Activated T-cell treated with anti-CD3 and anti-CD28 coated beads for 48 hours (primary cell): ENCODE results near the gene PIPOX.

Experiments
- DNase-seq: peaks from one replicate; pipeline ENCODE4 v3.0.0-alpha.2; 2020; ENCODE audit warnings: low read depth

PIPOX gene

GRCh38 chr17:29019475-29020181 lies 23.3 kb upstream of the PIPOX start:
- no peak for DNase-seq

- DNase-seq = no peak
Observed at GRCh38 chr17:29020576-29020975, 22.4 kb upstream of the PIPOX start.

GRCh38 chr17:29021226-29021625 lies 21.7 kb upstream of the PIPOX start:
- no peak for DNase-seq

GRCh38 chr17:29022074-29022473 lies 20.9 kb upstream of the PIPOX start:
- DNase-seq = no peak

- DNase-seq = no peak
Observed at GRCh38 chr17:29024316-29024952, 18.5 kb upstream of the PIPOX start.

- no peak for DNase-seq
Observed at GRCh38 chr17:29031488-29031887, 11.5 kb upstream of the PIPOX start.

GRCh38 chr17:29032013-29032856 lies 10.7 kb upstream of the PIPOX start:
- no peak for DNase-seq

- DNase-seq = no peak
Observed at GRCh38 chr17:29032857-29033197, 10.1 kb upstream of the PIPOX start.

GRCh38 chr17:29034510-29034909 lies 8.4 kb upstream of the PIPOX start:
- DNase-seq = no peak

- no peak for DNase-seq
Observed at GRCh38 chr17:29036584-29036983, 6.4 kb upstream of the PIPOX start.

GRCh38 chr17:29037739-29038084 lies 5.2 kb upstream of the PIPOX start:
- no peak for DNase-seq

GRCh38 chr17:29038085-29038795 lies 4.7 kb upstream of the PIPOX start:
- DNase-seq = no peak

- DNase-seq = no peak
Observed at GRCh38 chr17:29039764-29040598, 3.0 kb upstream of the PIPOX start.

- no peak for DNase-seq
Observed at GRCh38 chr17:29041091-29041490, 1.9 kb upstream of the PIPOX start.

- DNase-seq = no peak
Observed at GRCh38 chr17:29041571-29041970, 1.4 kb upstream of the PIPOX start.

- DNase-seq = no peak
Observed at GRCh38 chr17:29042026-29042678, 789 bp upstream of the PIPOX start.

- DNase-seq = no peak
Observed at GRCh38 chr17:29043539-29044145, 701 bp downstream of the PIPOX start.

GRCh38 chr17:29045026-29045425 lies 2.1 kb downstream of the PIPOX start:
- DNase-seq = no peak

- no peak for DNase-seq
Observed at GRCh38 chr17:29045734-29046472, 3.0 kb downstream of the PIPOX start.

GRCh38 chr17:29046473-29046839 lies 3.5 kb downstream of the PIPOX start:
- DNase-seq = no peak
